GM12872 (cell line): ENCODE results near the gene HSF5.

ENCODE experiments used
- CTCF ChIP-seq: IDR thresholded peaks from 3 replicates; pipeline ENCODE4 v1.5.1; 2011; ENCODE audit warnings: low read depth, mild to moderate bottlenecking, low read length, moderate library complexity; ENCODE audit not compliant: insufficient read depth

HSF5 gene

GRCh38 chr17:58416937-58417299 lies 71.3 kb downstream of the HSF5 start:
- no peak for TF ChIP-seq CTCF

DNA sequence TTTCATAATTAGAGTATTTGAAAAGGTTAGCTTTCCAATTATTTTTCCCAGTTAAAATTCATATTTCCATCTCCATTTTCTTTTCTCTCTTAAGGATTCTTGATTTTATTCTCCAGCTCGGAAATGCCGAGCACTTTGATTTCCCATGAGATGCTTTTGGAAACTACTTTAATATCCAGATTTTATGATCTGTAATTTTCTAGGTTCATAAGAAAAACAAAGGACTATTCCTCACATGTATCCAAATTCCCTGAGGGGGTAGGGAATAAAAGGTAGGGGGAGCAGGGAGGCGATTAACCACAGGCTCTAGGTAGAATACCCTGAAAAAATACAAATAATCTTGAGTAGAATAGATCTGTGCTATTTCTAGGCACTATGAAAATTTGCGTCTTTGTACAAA lies 71.8 kb downstream of the HSF5 start:
- TF ChIP-seq CTCF = no peak

DNA sequence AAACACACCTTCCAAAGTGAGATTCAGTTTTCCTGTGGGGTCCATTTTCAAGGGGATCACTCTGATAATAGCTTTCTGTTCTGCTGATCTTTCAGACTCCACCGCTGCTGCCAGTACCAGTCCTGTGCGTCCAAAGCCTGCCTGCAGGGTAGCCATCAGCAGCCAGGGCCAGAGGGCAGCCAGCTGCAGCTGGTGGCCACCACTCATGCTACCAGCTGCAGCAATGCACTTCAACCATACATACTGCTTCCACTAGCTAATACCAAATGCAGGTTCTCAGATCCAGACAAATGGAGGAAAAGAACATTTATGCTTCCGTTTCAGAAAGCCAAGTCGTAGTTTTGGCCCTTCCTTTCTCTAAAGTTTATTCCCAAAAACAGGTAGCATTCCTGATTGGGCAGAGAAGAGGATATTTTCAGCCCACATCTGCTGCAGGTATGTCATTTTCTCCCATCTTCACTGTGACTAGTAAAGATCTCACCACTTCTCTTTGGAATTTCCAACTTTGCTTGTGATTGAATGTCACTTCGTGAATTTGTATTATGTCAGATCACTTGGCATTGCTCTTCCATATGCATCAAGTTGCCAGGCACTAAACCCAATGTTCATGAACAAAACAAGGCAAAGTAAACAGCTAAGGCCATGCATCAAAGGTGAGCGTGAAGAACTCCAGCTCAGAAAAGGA lies 72.7 kb downstream of the HSF5 start:
- no peak for TF ChIP-seq CTCF

- no peak for TF ChIP-seq CTCF
These were observed 73.6 kb downstream of the HSF5 start for GRCh38 chr17:58414596-58414997.

DNA sequence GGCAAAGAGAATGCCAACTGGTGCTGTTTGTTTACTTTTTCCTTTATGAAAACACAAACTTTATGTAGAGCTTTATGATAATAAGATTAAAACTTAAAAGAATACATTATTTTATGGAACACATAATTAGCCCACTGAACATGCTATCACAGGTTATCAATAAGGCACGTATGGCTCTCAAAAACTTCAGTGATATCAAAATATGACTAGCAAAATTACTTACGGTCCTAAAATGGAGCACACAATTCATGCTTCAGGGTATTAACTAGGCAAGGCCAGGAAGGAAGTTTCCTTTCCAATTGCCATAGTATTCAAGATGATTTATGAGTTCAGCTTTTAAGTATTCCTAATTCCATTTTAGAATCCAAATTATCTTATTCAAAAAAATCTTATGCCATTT lies 74.5 kb downstream of the HSF5 start:
- no peak for TF ChIP-seq CTCF

DNA sequence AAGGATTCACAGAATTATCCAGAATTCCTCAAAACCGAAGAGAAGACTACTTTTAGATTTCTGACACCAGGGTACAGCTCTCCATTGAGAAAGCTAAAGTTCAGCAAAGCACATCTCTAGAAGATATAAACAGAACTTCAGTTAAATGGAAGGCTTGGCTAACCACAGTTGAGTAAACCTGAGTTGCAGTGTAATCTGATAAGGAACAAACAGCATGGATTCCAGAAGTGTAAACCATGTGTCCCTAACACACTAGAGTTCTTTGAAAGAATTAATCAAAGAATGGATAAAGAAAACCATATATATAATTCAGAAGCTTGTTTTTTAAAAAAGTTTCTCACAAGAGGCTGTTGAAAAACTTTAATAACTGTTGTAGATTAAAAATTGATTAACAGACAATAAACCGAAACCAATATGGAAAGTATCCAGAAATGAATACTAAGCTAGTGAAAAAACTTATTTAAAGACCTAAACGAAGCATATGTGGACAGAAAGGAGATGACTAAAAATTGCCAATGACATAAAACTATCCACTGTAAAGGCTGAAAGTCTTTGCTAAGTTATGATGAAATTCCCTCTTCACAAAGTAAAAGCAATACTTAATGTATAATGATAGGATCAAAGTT lies 75.1 kb downstream of the HSF5 start:
- TF ChIP-seq CTCF = no peak

DNA sequence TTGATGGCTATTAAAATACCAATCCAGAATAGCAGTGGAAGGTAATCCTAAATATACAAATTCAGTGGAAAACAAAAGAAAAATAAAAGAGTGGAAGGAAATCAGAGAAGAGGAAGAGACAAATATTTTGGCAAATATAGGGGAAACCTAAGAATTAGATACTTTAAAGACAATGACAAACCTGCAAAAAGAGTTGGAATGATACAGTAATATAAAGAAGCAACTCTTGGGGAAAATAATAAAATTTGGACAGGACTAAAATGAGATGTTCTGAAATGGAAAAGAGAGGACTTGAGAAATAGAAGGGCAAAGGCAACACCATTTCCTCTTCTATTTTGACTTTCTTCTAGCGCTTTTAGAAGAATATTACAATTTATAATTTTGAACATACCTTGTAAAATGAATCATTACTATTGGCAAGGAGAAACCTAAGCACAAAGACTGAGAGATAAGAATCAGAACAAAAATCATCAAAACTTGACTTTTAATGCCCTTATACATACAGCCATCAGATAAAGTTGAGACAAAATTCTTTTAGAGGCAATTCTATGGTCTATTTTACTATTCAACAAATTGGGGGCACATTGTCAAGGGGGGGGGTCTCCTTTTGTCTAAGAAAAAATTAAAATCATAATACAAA lies 76.0 kb downstream of the HSF5 start:
- TF ChIP-seq CTCF = no peak
